H1 (cell line): ENCODE data around the gene ANO6. TPM values are rescaled to one million over a fixed set of nuclear protein-coding genes. Genes with fewer than 3 reads are reported as not detected.

Experiments
- CTCF ChIA-PET: fragments of 300-600 bp; sonication (Branson Sonifier 250); formaldehyde crosslinking; loops from one replicate; lab custom pipeline; 2021; ENCODE audit not compliant: partially characterized antibody; lab: Charles Lee
- POLR2A ChIA-PET: fragments of 300-600 bp; sonication (Branson Sonifier 250); formaldehyde crosslinking; loops from one replicate; lab custom pipeline; 2021; ENCODE audit warnings: inconsistent platforms; ENCODE audit not compliant: partially characterized antibody; lab: Charles Lee
- DNase-seq, 2 experiments: peaks; one replicate each; pipeline versions ENCODE4 v3.0.0 to v3.0.0-alpha.2; 2010 to 2022; ENCODE audit warnings: low spot score in 2 of 2, low read depth in 1 of 2, mixed read lengths in 1 of 2
- FAIRE-seq: peaks from 2 replicates; lab custom pipeline; 2011; peaks lifted over from hg19 to GRCh38; lab: Jason Lieb, UNC
- H2AFZ ChIP-seq: 2 replicates; pipeline ENCODE4 v1.8.1; 2012; ENCODE audit warnings: low read length, inconsistent platforms
- H2AK5ac ChIP-seq: 2 replicates; pipeline ENCODE4 v1.6.1; 2013; ENCODE audit warnings: low read depth, low read length
- H2BK120ac ChIP-seq: replicated peaks from 2 replicates; pipeline ENCODE3; 2013; ENCODE audit warnings: low read depth, low read length, inconsistent platforms
- H2BK12ac ChIP-seq: 2 replicates; pipeline ENCODE4 v1.6.1; 2013; ENCODE audit warnings: low read depth, low read length
- H2BK15ac ChIP-seq: 2 replicates; pipeline ENCODE4 v1.6.1; 2013; ENCODE audit warnings: low read length
- H2BK20ac ChIP-seq: 2 replicates; pipeline ENCODE4 v1.6.1; 2013; ENCODE audit warnings: low read length
- H2BK5ac ChIP-seq: 2 replicates; pipeline ENCODE4 v1.6.1; 2013; ENCODE audit warnings: low read depth, low read length
- H3K14ac ChIP-seq: 2 replicates; pipeline ENCODE4 v1.6.1; 2013; ENCODE audit warnings: inconsistent platforms; ENCODE audit not compliant: insufficient read length
- H3K18ac ChIP-seq: 2 replicates; pipeline ENCODE4 v1.6.1; 2013; ENCODE audit warnings: low read length; ENCODE audit errors: extremely low read depth
- H3K23ac ChIP-seq: 2 replicates; pipeline ENCODE4 v1.6.1; 2013; ENCODE audit warnings: inconsistent platforms; ENCODE audit not compliant: insufficient read length
- H3K23me2 ChIP-seq: 2 replicates; pipeline ENCODE4 v1.6.1; 2013; ENCODE audit warnings: low read depth, low read length
- H3K27ac ChIP-seq: 2 replicates; pipeline ENCODE4 v1.6.1; 2011; ENCODE audit warnings: low read depth, low read length, inconsistent platforms
- H3K27me3 ChIP-seq, 4 experiments: replicated peaks in 1 of 4; 1 replicate in 1 of 4; 2 replicates in 3 of 4; pipeline versions ENCODE4 v1.6.1 to v1.8.1; 2011 to 2013; ENCODE audit warnings: low read length in 3 of 4, mild to moderate bottlenecking in 3 of 4, inconsistent platforms in 2 of 4, mixed read lengths in 2 of 4, moderate library complexity in 1 of 4; ENCODE audit not compliant: control insufficient read depth in 3 of 4, insufficient read depth in 3 of 4; ENCODE audit errors: extremely low read depth in 1 of 4
- H3K36me3 ChIP-seq, 4 experiments: 2 replicates each; pipeline versions ENCODE4 v1.6.1 to v1.8.1; 2011 to 2013; ENCODE audit warnings: mild to moderate bottlenecking in 4 of 4, low read length in 3 of 4, moderate library complexity in 2 of 4, control low read depth in 1 of 4, inconsistent platforms in 1 of 4; ENCODE audit not compliant: insufficient read depth in 4 of 4, control insufficient read depth in 2 of 4
- H3K4ac ChIP-seq: replicated peaks from 2 replicates; pipeline ENCODE3; 2013; ENCODE audit warnings: low read length, low read depth, mixed read lengths, inconsistent platforms; ENCODE audit not compliant: insufficient read length
- H3K4me1 ChIP-seq, 4 experiments: replicated peaks in 1 of 4; 1 replicate in 1 of 4; 2 replicates in 3 of 4; pipeline versions ENCODE4 v1.6.1 to v1.8.1; 2011 to 2013; ENCODE audit warnings: low read length in 3 of 4, inconsistent platforms in 2 of 4, mixed read lengths in 1 of 4; ENCODE audit not compliant: insufficient read depth in 4 of 4, control insufficient read depth in 3 of 4
- H3K4me2 ChIP-seq, 2 experiments: 2 replicates each; pipeline versions ENCODE4 v1.6.1 to v1.8.1; 2011 to 2013; ENCODE audit warnings: low read depth in 2 of 2, low read length in 2 of 2, control low read depth in 1 of 2, inconsistent platforms in 1 of 2, mild to moderate bottlenecking in 1 of 2; ENCODE audit not compliant: insufficient read depth in 1 of 2
- H3K4me3 ChIP-seq, 4 experiments: fragments of 200-600, 300-600 bp in 1 of 4; sonication (generic), shearing (Covaris generic), sonication (Bioruptor Twin) in 1 of 4; 2 replicates each; pipeline versions ENCODE4 v1.5.1 to v1.8.1; 2011 to 2016; ENCODE audit warnings: low read length in 4 of 4, low read depth in 3 of 4, control low read depth in 2 of 4, inconsistent platforms in 2 of 4, mild to moderate bottlenecking in 2 of 4, mixed read lengths in 1 of 4, moderate library complexity in 1 of 4; ENCODE audit not compliant: insufficient read depth in 2 of 4; ENCODE audit errors: extremely low read depth in 1 of 4
- H3K56ac ChIP-seq: replicated peaks from 2 replicates; pipeline ENCODE3; 2013; ENCODE audit warnings: low read depth, mild to moderate bottlenecking, mixed read lengths, low read length, inconsistent platforms; ENCODE audit not compliant: insufficient read length
- H3K79me1 ChIP-seq: 2 replicates; pipeline ENCODE4 v1.6.1; 2013; ENCODE audit warnings: low read depth, low read length, control low read depth
- H3K79me2 ChIP-seq, 2 experiments: 2 replicates each; pipeline versions ENCODE4 v1.6.1 to v1.8.1; 2012 to 2013; ENCODE audit warnings: low read length in 2 of 2, mild to moderate bottlenecking in 2 of 2, inconsistent platforms in 1 of 2; ENCODE audit not compliant: insufficient read depth in 2 of 2, control insufficient read depth in 1 of 2
- H3K9ac ChIP-seq, 4 experiments: replicated peaks in 1 of 4; 1 replicate in 1 of 4; 2 replicates in 3 of 4; pipeline versions ENCODE4 v1.6.1 to v1.8.1; 2011 to 2013; ENCODE audit warnings: low read depth in 3 of 4, low read length in 3 of 4, control low read depth in 2 of 4, mild to moderate bottlenecking in 2 of 4, moderate library complexity in 2 of 4, inconsistent platforms in 1 of 4; ENCODE audit errors: extremely low read depth in 1 of 4
- H3K9me3 ChIP-seq, 2 experiments: 2 replicates each; pipeline versions ENCODE4 v1.6.1 to v1.8.1; 2012 to 2013; ENCODE audit warnings: mild to moderate bottlenecking in 2 of 2, moderate library complexity in 2 of 2, control low read depth in 1 of 2, inconsistent platforms in 1 of 2, low read depth in 1 of 2, low read length in 1 of 2, mixed read lengths in 1 of 2; ENCODE audit not compliant: insufficient read depth in 2 of 2
- H4K20me1 ChIP-seq, 2 experiments: replicated peaks in 1 of 2; 2 replicates each; pipeline versions ENCODE3 to v1.8.1; 2011 to 2013; ENCODE audit warnings: inconsistent platforms in 2 of 2, low read length in 2 of 2, mild to moderate bottlenecking in 1 of 2; ENCODE audit not compliant: insufficient read depth in 2 of 2, control insufficient read depth in 1 of 2
- H4K5ac ChIP-seq: 2 replicates; pipeline ENCODE4 v1.6.1; 2013; ENCODE audit warnings: low read length, low read depth, mixed read lengths, inconsistent platforms; ENCODE audit not compliant: insufficient read length
- H4K8ac ChIP-seq: 2 replicates; pipeline ENCODE4 v1.8.0; 2013; ENCODE audit warnings: mild to moderate bottlenecking, moderate library complexity, low read length, inconsistent platforms; ENCODE audit not compliant: insufficient read depth; ENCODE audit errors: extremely low read depth
- H4K91ac ChIP-seq: replicated peaks from 2 replicates; pipeline ENCODE3; 2013; ENCODE audit warnings: low read length, mixed read lengths, inconsistent platforms; ENCODE audit not compliant: insufficient read length
- BRCA1 ChIP-seq: IDR thresholded peaks from 2 replicates; pipeline ENCODE4 v1.6.1; 2012; ENCODE audit warnings: low read depth, low read length, improper control_type of control experiment
- CBX5 ChIP-seq: fragments of 300-800, 300-1000 bp; sonication (generic); IDR thresholded peaks from 2 replicates; pipeline ENCODE4 v1.7.1; 2016; ENCODE audit warnings: antibody characterized with exemption, low read length, low read depth
- CBX8 ChIP-seq: fragments of 300-800, 300-1000 bp; sonication (generic); IDR thresholded peaks from 2 replicates; pipeline ENCODE4 v1.7.1; 2016; ENCODE audit warnings: low read depth, low read length, borderline replicate concordance
- CREB1 ChIP-seq: IDR thresholded peaks from 2 replicates; pipeline ENCODE4 v1.6.1; 2012; ENCODE audit warnings: inconsistent platforms
- PHF8 ChIP-seq: fragments of 200-600 bp; sonication (generic); conservative IDR thresholded peaks from 2 replicates; pipeline ENCODE4 v1.7.1; 2012; ENCODE audit warnings: low read depth, mild to moderate bottlenecking, inconsistent platforms, low read length, moderate library complexity
- POU5F1 ChIP-seq: IDR thresholded peaks from 2 replicates; pipeline ENCODE4 v1.6.1; 2011; ENCODE audit warnings: low read depth, mild to moderate bottlenecking, low read length, moderate library complexity
- RAD21 ChIP-seq, 2 experiments: IDR thresholded peaks in 1 of 2; conservative IDR thresholded peaks in 1 of 2; 2 replicates each; pipeline ENCODE4 v1.6.1; 2011; ENCODE audit warnings: low read depth in 2 of 2, low read length in 2 of 2, improper control_type of control experiment in 1 of 2, inconsistent platforms in 1 of 2, mild to moderate bottlenecking in 1 of 2, moderate library complexity in 1 of 2
- RBBP5 ChIP-seq: IDR thresholded peaks from 2 replicates; pipeline ENCODE4 v1.7.1; 2012; ENCODE audit warnings: low read depth, mild to moderate bottlenecking, inconsistent platforms, low read length, moderate library complexity, borderline replicate concordance
- SIN3A ChIP-seq, 2 experiments: IDR thresholded peaks in 1 of 2; conservative IDR thresholded peaks in 1 of 2; 2 replicates each; pipeline ENCODE4 v1.6.1; 2011 to 2012; ENCODE audit warnings: low read length in 2 of 2, improper control_type of control experiment in 1 of 2, low read depth in 1 of 2, mild to moderate bottlenecking in 1 of 2
- ZNF274 ChIP-seq: IDR thresholded peaks from 2 replicates; pipeline ENCODE4 v1.7.0; 2012; ENCODE audit warnings: low read length, borderline replicate concordance; ENCODE audit errors: extremely low read depth
- WGBS, 2 experiments: shearing (Covaris generic) in 1 of 2; methylation state at CpG; one replicate each; pipeline versions ENCODE4 v1.1.6 to v1.1.7; 2013 to 2015; ENCODE audit warnings: low lambda C conversion rate in 2 of 2, mixed read lengths in 2 of 2, inconsistent platforms in 1 of 2, low coverage in 1 of 2, missing lambda C conversion rate in 1 of 2; ENCODE audit not compliant: insufficient replicate concordance in 2 of 2, insufficient coverage in 1 of 2, insufficient read length in 1 of 2; ENCODE audit errors: extremely low coverage in 1 of 2, missing lambda C conversion rate in 1 of 2; 5-methylcytosine and 5-hydroxymethylcytosine counted together
- polyA plus RNA-seq, 7 experiments: library from polyadenylated mRNA; depleted of rRNA in 3 of 7; stranded (reverse) in 5 of 7; unstranded in 2 of 7; fragments of >200 nt in 5 of 7; fragments of 200-250 nt in 2 of 7; gene quantifications; 1 replicate in 5 of 7; 2 replicates in 1 of 7; 4 replicates in 1 of 7; pipeline versions ENCODE4 v1.2.1 to v1.2.3, GENCODE V29; 2011 to 2013; ENCODE audit warnings: missing spikeins in 2 of 7, mixed read lengths in 2 of 7
- total RNA-seq: library from RNA; stranded (reverse); fragmentation: NEBNext Ultra II Directional; extraction: Animal tissue kit (Norgen Biotek cat#: 25700); gene quantifications from 2 replicates; pipeline ENCODE4 v1.2.1, GENCODE V29; 2021
- TF ChIP-seq, protein P1 (sequence below): IDR thresholded peaks from 2 replicates; pipeline ENCODE4 v1.6.1; 2012; ENCODE audit warnings: inconsistent platforms

Gene ANO6
- total and polyA plus RNA-seq, 2 of the 8 experiments (the other 6 are each of a cell fraction or from before 2014, with no cell fraction given): 15.1 to 39.7 TPM

DNA sequence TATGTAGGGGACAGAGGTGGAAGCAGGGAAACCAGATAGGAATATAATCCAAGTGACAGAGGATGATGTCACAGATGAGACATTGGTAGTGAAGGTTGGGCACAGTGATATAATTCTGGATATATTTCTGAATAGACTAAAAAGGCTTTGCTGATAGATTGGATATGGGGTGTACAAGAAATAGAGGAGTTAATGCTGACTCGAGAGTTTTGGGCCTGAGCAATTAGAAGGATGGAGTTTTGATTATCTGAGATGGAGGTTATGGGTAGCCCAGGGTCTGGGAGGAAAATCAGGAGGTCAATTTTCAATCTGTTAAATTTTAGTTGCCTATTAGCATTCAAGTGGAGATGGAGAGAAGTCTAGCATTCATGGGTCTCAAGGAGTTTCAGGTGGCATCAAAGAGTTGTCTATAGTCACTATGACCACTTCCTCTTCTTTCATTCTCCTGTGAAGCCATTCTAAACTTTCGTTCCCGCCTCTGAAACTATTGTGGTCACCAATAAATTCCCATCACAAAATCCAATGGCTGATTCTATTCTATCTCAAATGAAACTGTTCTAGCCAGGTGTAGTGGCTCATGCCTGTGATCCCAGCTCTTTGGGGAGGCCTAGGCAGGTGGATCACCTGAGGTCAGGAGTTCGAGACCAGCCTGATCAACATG, 10.6 kb upstream of the ANO6 start:
- Histone ChIP-seq H2BK15ac (no peak overlapping the region), H4K20me1 (no peaks in the 10 kb centered on the region), H3K23me2 (no peaks in the 10 kb centered on the region), H3K23ac (no peak overlapping the region), H3K4ac (no peak overlapping the region), H3K4me1 (no peaks in the 10 kb centered on the region), H3K4me3 (no peak overlapping the region), H3K9me3 (no peaks in the 10 kb centered on the region), H3K79me2 (no peaks in the 10 kb centered on the region), H3K18ac (no peak overlapping the region), H3K14ac (no peak overlapping the region), H4K91ac (no peak overlapping the region), H2BK5ac (no peak overlapping the region), H3K27ac (no peak overlapping the region), H4K5ac (no peak overlapping the region), H3K36me3 (no peaks in the 10 kb centered on the region; a peak in 1 of 8 replicates), H3K4me2 (no peak overlapping the region), H2AFZ (no peak overlapping the region), H2BK20ac (no peak overlapping the region), H3K79me1 (no peaks in the 10 kb centered on the region), H2BK12ac (no peak overlapping the region), H3K27me3 (no peaks in the 10 kb centered on the region), H2AK5ac (no peak overlapping the region), H3K56ac (no peak overlapping the region), H3K9ac (no peak overlapping the region), H4K8ac (no peak overlapping the region), H2BK120ac (no peak overlapping the region)
- DNase-seq: no peak
- TF ChIP-seq CREB1 (no peak), POU5F1 (no peak), RAD21 (IDR thresholded peaks at IDR 0.05 in 1 of 2, conservative IDR thresholded peaks at IDR 0.05 in 1 of 2; ENCODE audit: low read depth in 2 of 2, low read length in 2 of 2) (no peak), SIN3A (conservative IDR thresholded peaks at IDR 0.05 in 1 of 2, IDR thresholded peaks at IDR 0.05 in 1 of 2; ENCODE audit: low read depth in 1 of 2, low read length in 2 of 2) (no peak), BRCA1 (no peak), CBX5 (no peak), PHF8 (no peak), ZNF274 (no peak), CBX8 (no peak), RBBP5 (no peak)
- TF ChIP-seq, protein P1, sequence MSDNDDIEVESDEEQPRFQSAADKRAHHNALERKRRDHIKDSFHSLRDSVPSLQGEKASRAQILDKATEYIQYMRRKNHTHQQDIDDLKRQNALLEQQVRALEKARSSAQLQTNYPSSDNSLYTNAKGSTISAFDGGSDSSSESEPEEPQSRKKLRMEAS: no peak
- ChIA-PET POLR2A (interaction anchor here (2.3 kb wide), 1 partner anchor 10 kb away, joined by 7 read pairs; the partner anchor contains the start of gene ANO6), CTCF (interaction anchor here (0.5 to 1.3 kb wide), 2 partner anchors 22 to 49 kb away, joined by 3 read pairs; no protein-coding TSS in a partner anchor)
- FAIRE-seq: no peak
- WGBS, 2 experiments: 93% methylated on average over 4 of the region's 4 CpGs; no CpG with 5 or more reads in 1 of the 2 experiments
